H9 (cell line): ENCODE measurements around the gene SLC25A34. TPM values are rescaled to one million over a fixed set of nuclear protein-coding genes. Genes with fewer than 3 reads are reported as not detected.

Source experiments
- DNase-seq: peaks from one replicate; pipeline ENCODE4 v3.0.0-alpha.2; 2017
- H2AFZ ChIP-seq: one replicate; pipeline ENCODE4 v1.6.1; 2013; ENCODE audit warnings: mild to moderate bottlenecking, low read length, control low read depth, moderate library complexity
- H2AK5ac ChIP-seq: 2 replicates; pipeline ENCODE4 v1.6.1; 2013; ENCODE audit warnings: low read length, control low read depth, mixed read lengths; ENCODE audit not compliant: insufficient read length
- H2BK120ac ChIP-seq: one replicate; pipeline ENCODE4 v1.6.1; 2013; ENCODE audit warnings: low read depth, mild to moderate bottlenecking, low read length, control low read depth, inconsistent platforms; ENCODE audit not compliant: poor library complexity, severe bottlenecking
- H2BK12ac ChIP-seq: 2 replicates; pipeline ENCODE4 v1.6.1; 2013; ENCODE audit warnings: low read length, control low read depth, mixed read lengths, low read depth; ENCODE audit not compliant: insufficient read length
- H2BK15ac ChIP-seq: 2 replicates; pipeline ENCODE4 v1.6.1; 2013; ENCODE audit warnings: low read depth, low read length, control low read depth
- H2BK20ac ChIP-seq: one replicate; pipeline ENCODE4 v1.6.1; 2013; ENCODE audit warnings: low read depth, mild to moderate bottlenecking, low read length, control low read depth, inconsistent platforms; ENCODE audit not compliant: poor library complexity, severe bottlenecking
- H2BK5ac ChIP-seq: 2 replicates; pipeline ENCODE4 v1.6.1; 2013; ENCODE audit warnings: low read length, control low read depth, mixed read lengths; ENCODE audit not compliant: insufficient read length
- H3K14ac ChIP-seq: 2 replicates; pipeline ENCODE4 v1.6.1; 2013; ENCODE audit warnings: low read length, control low read depth; ENCODE audit not compliant: insufficient read depth
- H3K18ac ChIP-seq: 2 replicates; pipeline ENCODE4 v1.6.1; 2013; ENCODE audit warnings: low read depth, mild to moderate bottlenecking, mixed read lengths, low read length, control low read depth; ENCODE audit not compliant: insufficient read length
- H3K23ac ChIP-seq: 2 replicates; pipeline ENCODE4 v1.6.1; 2013; ENCODE audit warnings: low read length, control low read depth, mixed read lengths, low read depth; ENCODE audit not compliant: insufficient read length
- H3K23me2 ChIP-seq: 2 replicates; pipeline ENCODE4 v1.6.1; 2013; ENCODE audit warnings: low read depth, mild to moderate bottlenecking, mixed read lengths, low read length, control low read depth; ENCODE audit not compliant: insufficient read length, poor library complexity, severe bottlenecking
- H3K27ac ChIP-seq: 2 replicates; pipeline ENCODE4 v1.5.1; 2013; ENCODE audit warnings: low read length, control low read depth, mixed read lengths, low read depth; ENCODE audit not compliant: insufficient read length
- H3K27me3 ChIP-seq: 2 replicates; pipeline ENCODE4 v1.6.1; 2013; ENCODE audit warnings: low read length, control low read depth, inconsistent platforms; ENCODE audit not compliant: insufficient read depth
- H3K4ac ChIP-seq: 2 replicates; pipeline ENCODE4 v1.6.1; 2013; ENCODE audit warnings: low read depth, mild to moderate bottlenecking, control low read depth, inconsistent platforms, low read length, moderate library complexity
- H3K4me1 ChIP-seq: 2 replicates; pipeline ENCODE4 v1.6.1; 2013; ENCODE audit warnings: low read length, control low read depth, inconsistent platforms; ENCODE audit not compliant: insufficient read depth
- H3K4me2 ChIP-seq: 2 replicates; pipeline ENCODE4 v1.6.1; 2013; ENCODE audit warnings: low read length, control low read depth, mixed read lengths; ENCODE audit not compliant: insufficient read length, insufficient read depth
- H3K56ac ChIP-seq: 2 replicates; pipeline ENCODE4 v1.6.1; 2013; ENCODE audit warnings: low read depth, mild to moderate bottlenecking, mixed read lengths, low read length, control low read depth; ENCODE audit not compliant: insufficient read length
- H3K79me1 ChIP-seq: 2 replicates; pipeline ENCODE4 v1.6.1; 2013; ENCODE audit warnings: low read depth, mild to moderate bottlenecking, moderate library complexity, low read length, control low read depth, inconsistent platforms; ENCODE audit not compliant: insufficient read depth, poor library complexity, severe bottlenecking
- H3K79me2 ChIP-seq: 2 replicates; pipeline ENCODE4 v1.6.1; 2013; ENCODE audit warnings: low read length, control low read depth, inconsistent platforms; ENCODE audit not compliant: insufficient read depth
- H3K9ac ChIP-seq: 2 replicates; pipeline ENCODE4 v1.6.1; 2013; ENCODE audit warnings: low read length, control low read depth, mixed read lengths; ENCODE audit not compliant: insufficient read length; ENCODE audit errors: extremely low read depth
- H3K9me3 ChIP-seq: one replicate; pipeline ENCODE4 v1.6.1; 2013; ENCODE audit warnings: low read depth, low read length, inconsistent platforms; ENCODE audit not compliant: control insufficient read depth
- H3T11ph ChIP-seq: one replicate; pipeline ENCODE4 v1.6.1; 2013; ENCODE audit warnings: mild to moderate bottlenecking, low read length, control low read depth, inconsistent platforms
- H4K20me1 ChIP-seq: one replicate; pipeline ENCODE4 v1.6.1; 2013; ENCODE audit not compliant: control insufficient read depth, insufficient read length, insufficient read depth
- H4K5ac ChIP-seq: 2 replicates; pipeline ENCODE4 v1.6.1; 2013; ENCODE audit warnings: low read depth, mild to moderate bottlenecking, mixed read lengths, low read length, control low read depth; ENCODE audit not compliant: insufficient read length
- H4K8ac ChIP-seq: replicated peaks from 2 replicates; pipeline ENCODE4 v1.6.1; 2013; ENCODE audit warnings: low read length, control low read depth, mixed read lengths, low read depth; ENCODE audit not compliant: insufficient read length
- H4K91ac ChIP-seq: 2 replicates; pipeline ENCODE4 v1.6.1; 2013; ENCODE audit warnings: low read depth, mild to moderate bottlenecking, moderate library complexity, mixed read lengths, low read length, control low read depth; ENCODE audit not compliant: insufficient read length
- H3K27ac Mint-ChIP-seq, 3 experiments: 2 replicates in 2 of 3; 3 replicates in 1 of 3; pipeline ENCODE4 v1.8.0; 2020 to 2021; ENCODE audit warnings: mixed read lengths in 3 of 3, mild to moderate bottlenecking in 1 of 3, moderate library complexity in 1 of 3
- H3K27me3 Mint-ChIP-seq: 2 replicates; pipeline ENCODE4 v1.8.0; 2021; ENCODE audit warnings: low read depth, mild to moderate bottlenecking, moderate library complexity, mixed read lengths
- H3K36me3 Mint-ChIP-seq, 3 experiments: 2 replicates in 2 of 3; 3 replicates in 1 of 3; pipeline ENCODE4 v1.8.0; 2020 to 2021; ENCODE audit warnings: low read depth in 3 of 3, mixed read lengths in 3 of 3; ENCODE audit not compliant: insufficient read depth in 1 of 3
- H3K4me1 Mint-ChIP-seq, 2 experiments: 2 replicates each; pipeline ENCODE4 v1.8.0; 2020; ENCODE audit warnings: mixed read lengths in 2 of 2
- H3K4me3 Mint-ChIP-seq, 2 experiments: 2 replicates in 1 of 2; 3 replicates in 1 of 2; pipeline ENCODE4 v1.8.0; 2020 to 2021; ENCODE audit warnings: mild to moderate bottlenecking in 2 of 2, mixed read lengths in 2 of 2, moderate library complexity in 1 of 2
- H3K9me3 Mint-ChIP-seq, 2 experiments: 2 replicates in 1 of 2; 3 replicates in 1 of 2; pipeline ENCODE4 v1.8.0; 2020; ENCODE audit warnings: mild to moderate bottlenecking in 2 of 2, mixed read lengths in 2 of 2, moderate library complexity in 1 of 2
- WGBS: extraction: QIAGEN DNeasy Blood & Tissue Kit; methylation state at CpG from one replicate; pipeline ENCODE4 v1.1.7; 2013; ENCODE audit warnings: missing lambda C conversion rate, low lambda C conversion rate, mixed read lengths; ENCODE audit not compliant: insufficient read length; ENCODE audit errors: extremely low coverage; 5-methylcytosine and 5-hydroxymethylcytosine counted together
- total RNA-seq: library from RNA; stranded (reverse); gene quantifications from 2 replicates; pipeline ENCODE4 v1.2.1, GENCODE V29; 2021
- TF ChIP-seq, protein P1 (sequence below): fragments of 200-600 bp; sonication (generic); conservative IDR thresholded peaks from 3 replicates; pipeline ENCODE4 v1.8.0; 2021; ENCODE audit warnings: antibody characterized with exemption, mild to moderate bottlenecking

SLC25A34 gene
- total RNA-seq, 1 experiment from 2014 or later, result 1.5 TPM

GRCh38 chr1:15731735-15732685 is 4.0 kb upstream of the SLC25A34 start:
- H2AFZ ChIP-seq, result no peak overlapping the region
- H3K79me2 ChIP-seq, result no peaks in the 10 kb centered on the region
- no peak overlapping the region for H2AK5ac ChIP-seq
- no peak overlapping the region for H3T11ph ChIP-seq
- Mint-ChIP-seq H3K4me1 (no peaks in the 10 kb centered on the region), H3K27ac (peak overlapping the region in 1 of 3 experiments; percentile 44; a peak in 1 of 7 replicates), H3K4me3 (no peak overlapping the region), H3K9me3 (no peaks in the 10 kb centered on the region), H3K36me3 (peaks cover 10 to 42% (median 35%) of the 10 kb centered on the region in 3 experiments; a peak in 5 of 7 replicates), H3K27me3 (no peaks in the 10 kb centered on the region)
- H3K9ac ChIP-seq, result no peak overlapping the region
- H3K4ac ChIP-seq, result no peak overlapping the region
- H3K27me3 ChIP-seq, result no peaks in the 10 kb centered on the region
- no peak overlapping the region for H2BK20ac ChIP-seq
- H2BK120ac ChIP-seq, result no peak overlapping the region
- H4K91ac ChIP-seq, result no peak overlapping the region
- no peak overlapping the region for H4K8ac ChIP-seq
- no peaks in the 10 kb centered on the region for H3K9me3 ChIP-seq
- H2BK12ac ChIP-seq, result no peak overlapping the region
- H3K79me1 ChIP-seq, result no peaks in the 10 kb centered on the region
- no peak overlapping the region for H3K27ac ChIP-seq
- no CpG with 5 or more reads among the region's 39 CpGs for WGBS
- no peak overlapping the region for H3K4me2 ChIP-seq
- no peak overlapping the region for H3K23ac ChIP-seq
- H2BK15ac ChIP-seq, result no peak overlapping the region
- H3K4me1 ChIP-seq, result no peaks in the 10 kb centered on the region
- TF ChIP-seq, protein P1, sequence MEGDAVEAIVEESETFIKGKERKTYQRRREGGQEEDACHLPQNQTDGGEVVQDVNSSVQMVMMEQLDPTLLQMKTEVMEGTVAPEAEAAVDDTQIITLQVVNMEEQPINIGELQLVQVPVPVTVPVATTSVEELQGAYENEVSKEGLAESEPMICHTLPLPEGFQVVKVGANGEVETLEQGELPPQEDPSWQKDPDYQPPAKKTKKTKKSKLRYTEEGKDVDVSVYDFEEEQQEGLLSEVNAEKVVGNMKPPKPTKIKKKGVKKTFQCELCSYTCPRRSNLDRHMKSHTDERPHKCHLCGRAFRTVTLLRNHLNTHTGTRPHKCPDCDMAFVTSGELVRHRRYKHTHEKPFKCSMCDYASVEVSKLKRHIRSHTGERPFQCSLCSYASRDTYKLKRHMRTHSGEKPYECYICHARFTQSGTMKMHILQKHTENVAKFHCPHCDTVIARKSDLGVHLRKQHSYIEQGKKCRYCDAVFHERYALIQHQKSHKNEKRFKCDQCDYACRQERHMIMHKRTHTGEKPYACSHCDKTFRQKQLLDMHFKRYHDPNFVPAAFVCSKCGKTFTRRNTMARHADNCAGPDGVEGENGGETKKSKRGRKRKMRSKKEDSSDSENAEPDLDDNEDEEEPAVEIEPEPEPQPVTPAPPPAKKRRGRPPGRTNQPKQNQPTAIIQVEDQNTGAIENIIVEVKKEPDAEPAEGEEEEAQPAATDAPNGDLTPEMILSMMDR, result no peak
- DNase-seq, result no peak
- H3K14ac ChIP-seq, result no peak overlapping the region
- H3K18ac ChIP-seq, result no peak overlapping the region
- H3K23me2 ChIP-seq, result no peaks in the 10 kb centered on the region
- H4K5ac ChIP-seq, result no peak overlapping the region
- no peaks in the 10 kb centered on the region for H4K20me1 ChIP-seq
- H3K56ac ChIP-seq, result no peak overlapping the region
- H2BK5ac ChIP-seq, result no peak overlapping the region
